ENCODE measurements around the gene LMBRD1. TPM values are rescaled to one million over a fixed set of nuclear protein-coding genes. Genes with fewer than 3 reads are reported as not detected.

Gene LMBRD1
- total RNA-seq, 2 donors from 2014 or later: 44.0 to 49.8 TPM

DNA sequence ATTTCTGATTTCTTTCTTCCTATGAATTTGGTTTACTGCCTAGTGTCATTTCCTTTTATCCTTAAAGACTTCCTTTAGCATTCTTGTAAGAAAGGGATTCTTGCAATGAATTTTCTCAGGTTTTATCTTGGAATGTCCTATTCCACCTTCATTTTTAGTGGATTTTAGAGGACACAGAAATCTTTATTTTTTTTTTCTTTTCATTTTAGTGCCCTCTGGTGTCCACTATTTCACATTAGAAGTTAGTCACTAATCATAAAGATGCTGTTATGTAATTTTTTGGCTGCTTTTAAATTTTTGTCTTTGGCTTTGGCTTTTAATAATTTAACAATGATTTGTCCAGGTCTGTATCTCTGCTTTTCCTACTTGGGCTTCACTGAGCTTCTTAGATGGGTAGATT, 28.1 kb downstream of the LMBRD1 start:
- ATAC-seq (ENCODE audit: insufficient number of reproducible peaks, low FRiP score, low read depth) (no peak), DNase-seq (ENCODE audit: low spot score) (no peak)
- Histone ChIP-seq H3K27ac (no peak overlapping the region), H3K4me1 (ENCODE audit: control insufficient read depth in 1 of 2, low read depth in 2 of 2) (no peaks in the 10 kb centered on the region), H3K9me3 (no peaks in the 10 kb centered on the region), H3K4me3 (no peak overlapping the region), H3K36me3 (no peaks in the 10 kb centered on the region), H3K27me3 (replicated peaks; ENCODE audit: insufficient read depth) (no peaks in the 10 kb centered on the region)
- TF ChIP-seq, protein P1, sequence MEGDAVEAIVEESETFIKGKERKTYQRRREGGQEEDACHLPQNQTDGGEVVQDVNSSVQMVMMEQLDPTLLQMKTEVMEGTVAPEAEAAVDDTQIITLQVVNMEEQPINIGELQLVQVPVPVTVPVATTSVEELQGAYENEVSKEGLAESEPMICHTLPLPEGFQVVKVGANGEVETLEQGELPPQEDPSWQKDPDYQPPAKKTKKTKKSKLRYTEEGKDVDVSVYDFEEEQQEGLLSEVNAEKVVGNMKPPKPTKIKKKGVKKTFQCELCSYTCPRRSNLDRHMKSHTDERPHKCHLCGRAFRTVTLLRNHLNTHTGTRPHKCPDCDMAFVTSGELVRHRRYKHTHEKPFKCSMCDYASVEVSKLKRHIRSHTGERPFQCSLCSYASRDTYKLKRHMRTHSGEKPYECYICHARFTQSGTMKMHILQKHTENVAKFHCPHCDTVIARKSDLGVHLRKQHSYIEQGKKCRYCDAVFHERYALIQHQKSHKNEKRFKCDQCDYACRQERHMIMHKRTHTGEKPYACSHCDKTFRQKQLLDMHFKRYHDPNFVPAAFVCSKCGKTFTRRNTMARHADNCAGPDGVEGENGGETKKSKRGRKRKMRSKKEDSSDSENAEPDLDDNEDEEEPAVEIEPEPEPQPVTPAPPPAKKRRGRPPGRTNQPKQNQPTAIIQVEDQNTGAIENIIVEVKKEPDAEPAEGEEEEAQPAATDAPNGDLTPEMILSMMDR (IDR thresholded peaks at IDR 0.05): no peak

DNA sequence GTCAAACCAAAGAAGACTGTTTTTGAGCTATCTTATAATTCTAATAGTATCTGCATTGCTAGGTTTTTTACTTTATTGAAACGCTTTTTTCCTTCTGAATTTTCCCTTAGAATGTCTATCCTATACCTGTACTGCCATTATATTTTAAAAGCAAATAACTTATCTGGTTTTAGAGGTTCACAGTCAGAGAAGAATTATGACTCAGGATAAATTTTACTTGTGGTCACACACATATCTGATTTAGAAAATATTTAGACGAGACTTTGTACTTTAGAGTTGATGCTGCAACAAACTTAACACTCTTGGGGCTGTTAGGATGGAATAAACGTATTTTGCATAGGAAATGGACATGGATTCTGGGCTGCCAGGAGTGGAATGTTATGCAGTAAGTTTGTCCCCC, 33.0 kb downstream of the LMBRD1 start:
- Histone ChIP-seq H3K27me3 (replicated peaks; ENCODE audit: insufficient read depth) (no peaks in the 10 kb centered on the region), H3K4me1 (ENCODE audit: control insufficient read depth in 1 of 2, low read depth in 2 of 2) (no peaks in the 10 kb centered on the region), H3K4me3 (no peak overlapping the region), H3K36me3 (no peaks in the 10 kb centered on the region), H3K27ac (no peak overlapping the region), H3K9me3 (no peaks in the 10 kb centered on the region)
- ATAC-seq (ENCODE audit: insufficient number of reproducible peaks, low FRiP score, low read depth) (no peak), DNase-seq (ENCODE audit: low spot score) (no peak)
- TF ChIP-seq, protein P1 (IDR thresholded peaks at IDR 0.05): no peak

DNA sequence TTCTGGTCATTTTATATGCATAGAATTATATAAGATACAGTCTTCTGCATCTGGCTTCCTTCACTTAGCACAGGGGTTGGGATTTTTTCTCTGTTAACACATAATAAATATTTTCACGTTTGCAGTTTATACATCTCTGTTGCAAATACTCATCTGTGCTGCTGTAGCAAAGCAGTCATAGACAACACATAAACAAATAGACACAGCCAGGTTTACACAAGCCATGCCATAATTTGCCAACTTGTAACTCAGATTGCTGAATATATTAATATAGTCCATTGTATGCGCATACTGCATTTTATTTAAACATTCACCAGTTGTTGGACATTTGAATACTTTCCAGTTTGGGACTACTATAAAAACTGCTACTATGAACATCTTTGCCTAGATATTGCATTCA, 35.0 kb downstream of the LMBRD1 start:
- DNase-seq (ENCODE audit: low spot score): no peak
- TF ChIP-seq, protein P1 (IDR thresholded peaks at IDR 0.05): no peak
- Histone ChIP-seq H3K4me3 (no peak overlapping the region), H3K27ac (no peak overlapping the region), H3K36me3 (no peaks in the 10 kb centered on the region), H3K9me3 (no peaks in the 10 kb centered on the region), H3K4me1 (ENCODE audit: control insufficient read depth in 1 of 2, low read depth in 2 of 2) (no peaks in the 10 kb centered on the region), H3K27me3 (replicated peaks; ENCODE audit: insufficient read depth) (no peaks in the 10 kb centered on the region)
- no peak for ATAC-seq (ENCODE audit: insufficient number of reproducible peaks, low FRiP score, low read depth)

DNA sequence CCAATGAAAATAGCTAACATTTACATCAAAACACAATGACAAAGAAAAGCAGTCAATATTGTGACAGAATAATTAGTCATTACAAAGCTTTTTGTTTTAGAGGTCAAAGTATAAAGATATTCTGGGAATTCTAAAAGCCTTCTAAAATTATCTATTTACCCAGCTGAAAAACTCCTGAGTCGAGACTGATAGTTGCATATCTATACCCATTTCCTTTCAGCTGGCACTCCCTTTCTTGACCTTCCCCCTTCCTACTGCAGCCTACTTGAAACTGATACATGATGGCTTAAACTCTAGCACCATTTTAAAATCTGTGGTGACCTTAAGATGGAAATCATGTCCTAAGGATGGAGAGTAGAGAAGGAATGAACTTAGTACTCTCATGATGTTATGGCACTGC, 38.6 kb downstream of the LMBRD1 start:
- Histone ChIP-seq H3K27me3 (replicated peaks; ENCODE audit: insufficient read depth) (no peaks in the 10 kb centered on the region), H3K4me1 (ENCODE audit: control insufficient read depth in 1 of 2, low read depth in 2 of 2) (no peaks in the 10 kb centered on the region), H3K36me3 (no peaks in the 10 kb centered on the region), H3K4me3 (no peak overlapping the region), H3K27ac (no peak overlapping the region), H3K9me3 (no peaks in the 10 kb centered on the region)
- DNase-seq (ENCODE audit: low spot score): no peak
- ATAC-seq (ENCODE audit: insufficient number of reproducible peaks, low FRiP score, low read depth): no peak
- TF ChIP-seq, protein P1 (IDR thresholded peaks at IDR 0.05): no peak

DNA sequence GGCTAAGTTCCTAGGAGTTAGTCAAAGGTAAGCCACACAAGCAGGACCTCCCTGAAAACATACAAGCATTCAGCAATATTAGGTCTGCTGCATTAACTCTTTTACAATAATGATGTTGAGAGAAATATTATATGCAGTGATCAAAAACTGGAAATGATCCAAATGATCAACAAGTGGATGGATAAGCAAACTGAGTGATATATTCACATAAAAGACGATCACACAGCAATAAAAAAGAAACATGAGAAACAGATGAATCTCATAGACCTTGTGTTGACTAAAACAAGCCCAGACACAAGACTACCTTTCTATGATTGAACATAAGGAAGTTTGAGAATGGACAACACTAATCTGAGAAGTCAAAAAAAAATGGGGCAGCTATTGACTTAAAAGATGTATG, 39.9 kb downstream of the LMBRD1 start:
- TF ChIP-seq, protein P1 (IDR thresholded peaks at IDR 0.05): no peak
- no peaks in the 10 kb centered on the region for H3K9me3 ChIP-seq
- no peak overlapping the region for H3K4me3 ChIP-seq
- H3K27me3 ChIP-seq (replicated peaks; ENCODE audit: insufficient read depth): no peaks in the 10 kb centered on the region
- ATAC-seq (ENCODE audit: insufficient number of reproducible peaks, low FRiP score, low read depth): no peak
- peaks cover 0 to 8% of the 10 kb centered on the region in 2 donors for H3K4me1 ChIP-seq (ENCODE audit: control insufficient read depth in 1 of 2, low read depth in 2 of 2)
- H3K27ac ChIP-seq: no peak overlapping the region
- H3K36me3 ChIP-seq: no peaks in the 10 kb centered on the region
- DNase-seq (ENCODE audit: low spot score): no peak

Data from thoracic aorta (tissue), 2 donors.